SU-DHL-6 (cell line): ENCODE data around the gene CCDC88C.

Experiments used
- H2AFZ ChIP-seq: fragments of 200-600 bp; sonication (generic); 2 replicates; pipeline ENCODE4 v1.6.1; 2014; ENCODE audit warnings: low read depth, mild to moderate bottlenecking, moderate library complexity, mixed read lengths, antibody characterized with exemption, low read length; ENCODE audit not compliant: severe bottlenecking
- H3F3A ChIP-seq: fragments of 200-600 bp; shearing (Covaris generic); 2 replicates; pipeline ENCODE4 v1.6.0; 2016; ENCODE audit warnings: antibody characterized with exemption, mild to moderate bottlenecking; ENCODE audit not compliant: insufficient read depth
- H3K27ac ChIP-seq: fragments of 200-600 bp; sonication (generic); 2 replicates; pipeline ENCODE4 v1.5.1; 2016; ENCODE audit warnings: low read depth, mild to moderate bottlenecking, low read length, moderate library complexity, mixed read lengths
- H3K27me3 ChIP-seq: fragments of 200-600 bp; sonication (generic), shearing (Covaris generic); 2 replicates; pipeline ENCODE4 v1.6.0; 2014; ENCODE audit warnings: mild to moderate bottlenecking, low read length
- H3K36me3 ChIP-seq: fragments of 200-600 bp; sonication (generic); 2 replicates; pipeline ENCODE4 v1.6.1; 2014; ENCODE audit warnings: mild to moderate bottlenecking, low read length, mixed read lengths
- H3K4me2 ChIP-seq: fragments of 300-600, 200-600 bp; shearing (Covaris generic), sonication (generic); 2 replicates; pipeline ENCODE4 v1.6.0; 2014; ENCODE audit warnings: low read length, low read depth, mild to moderate bottlenecking; ENCODE audit not compliant: poor library complexity, severe bottlenecking
- H3K4me3 ChIP-seq: fragments of 200-600 bp; sonication (generic); 2 replicates; pipeline ENCODE4 v1.5.1; 2014; ENCODE audit warnings: antibody characterized with exemption, low read length, mild to moderate bottlenecking, mixed read lengths; ENCODE audit not compliant: insufficient read depth, poor library complexity, severe bottlenecking
- H3K79me2 ChIP-seq: fragments of 200-600 bp; sonication (generic); 2 replicates; pipeline ENCODE4 v1.6.1; 2014; ENCODE audit warnings: mild to moderate bottlenecking, low read length, moderate library complexity; ENCODE audit not compliant: insufficient read depth
- H3K9ac ChIP-seq: fragments of 200-600 bp; sonication (generic); 2 replicates; pipeline ENCODE4 v1.7.0; 2014; ENCODE audit warnings: mild to moderate bottlenecking, low read length
- H3K9me2 ChIP-seq: fragments of 200-600 bp; sonication (generic); replicated peaks from 2 replicates; pipeline ENCODE4 v1.6.1; 2014; ENCODE audit warnings: low read length; ENCODE audit not compliant: insufficient read depth
- H3K9me3 ChIP-seq: fragments of 200-600 bp; sonication (generic); 2 replicates; pipeline ENCODE4 v1.6.1; 2014; ENCODE audit warnings: low read length, mixed read lengths; ENCODE audit not compliant: insufficient read depth
- H4K20me1 ChIP-seq: fragments of 200-600 bp; sonication (generic); 2 replicates; pipeline ENCODE4 v1.6.1; 2014; ENCODE audit warnings: low read depth, mild to moderate bottlenecking, antibody characterized with exemption, low read length, moderate library complexity, mixed read lengths
- CTCF ChIP-seq: fragments of 200-600 bp; sonication (generic); IDR thresholded peaks from one replicate; pipeline ENCODE4 v1.5.1; 2017; ENCODE audit warnings: antibody characterized with exemption, mild to moderate bottlenecking, low read length, moderate library complexity; ENCODE audit not compliant: insufficient read depth, poor library complexity, severe bottlenecking
- EZH2phosphoT487 ChIP-seq: fragments of 200-600 bp; sonication (generic), shearing (Covaris generic); conservative IDR thresholded peaks from 2 replicates; pipeline ENCODE4 v1.6.1; 2018; ENCODE audit warnings: mild to moderate bottlenecking, antibody characterized with exemption, low read length, moderate library complexity, mixed read lengths

CCDC88C gene

DNA sequence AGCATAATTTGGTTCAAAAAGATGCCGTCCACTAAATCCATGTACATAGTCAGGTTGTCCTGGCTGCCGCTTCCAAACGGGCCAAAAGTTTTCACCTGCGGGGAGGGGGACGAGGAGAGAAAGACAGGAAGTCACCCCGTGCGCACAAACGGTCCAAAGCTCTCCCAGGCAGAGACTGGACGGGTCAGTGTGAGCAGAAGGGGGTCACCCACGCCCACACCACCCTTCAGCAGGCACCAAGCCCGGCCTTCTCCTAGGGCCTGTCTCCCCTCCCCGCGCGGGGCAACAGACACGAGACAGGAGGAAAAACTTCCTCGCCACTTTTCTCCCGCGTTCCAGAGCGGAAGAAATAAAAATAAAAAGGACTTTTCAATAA is 888 bp downstream of the CCDC88C start:
- Histone ChIP-seq H3K9ac (peak overlapping the region; percentile 98), H4K20me1 (no peaks in the 10 kb centered on the region; the same call in 1 of the 2 replicates), H3K4me2 (peak overlapping the region; percentile 98), H3K4me3 (peak overlapping the region; percentile 71), H3K79me2 (peaks cover 55% of the 10 kb centered on the region), H3K9me2 (no peaks in the 10 kb centered on the region), H3K36me3 (peaks cover 13% of the 10 kb centered on the region; the same call in 1 of the 2 replicates), H3F3A (peaks cover 54% of the 10 kb centered on the region), H3K27me3 (no peaks in the 10 kb centered on the region), H3K27ac (peak overlapping the region; percentile 97), H2AFZ (no peak overlapping the region), H3K9me3 (no peaks in the 10 kb centered on the region)
- TF ChIP-seq CTCF (no peak), EZH2phosphoT487 (no peak)

DNA sequence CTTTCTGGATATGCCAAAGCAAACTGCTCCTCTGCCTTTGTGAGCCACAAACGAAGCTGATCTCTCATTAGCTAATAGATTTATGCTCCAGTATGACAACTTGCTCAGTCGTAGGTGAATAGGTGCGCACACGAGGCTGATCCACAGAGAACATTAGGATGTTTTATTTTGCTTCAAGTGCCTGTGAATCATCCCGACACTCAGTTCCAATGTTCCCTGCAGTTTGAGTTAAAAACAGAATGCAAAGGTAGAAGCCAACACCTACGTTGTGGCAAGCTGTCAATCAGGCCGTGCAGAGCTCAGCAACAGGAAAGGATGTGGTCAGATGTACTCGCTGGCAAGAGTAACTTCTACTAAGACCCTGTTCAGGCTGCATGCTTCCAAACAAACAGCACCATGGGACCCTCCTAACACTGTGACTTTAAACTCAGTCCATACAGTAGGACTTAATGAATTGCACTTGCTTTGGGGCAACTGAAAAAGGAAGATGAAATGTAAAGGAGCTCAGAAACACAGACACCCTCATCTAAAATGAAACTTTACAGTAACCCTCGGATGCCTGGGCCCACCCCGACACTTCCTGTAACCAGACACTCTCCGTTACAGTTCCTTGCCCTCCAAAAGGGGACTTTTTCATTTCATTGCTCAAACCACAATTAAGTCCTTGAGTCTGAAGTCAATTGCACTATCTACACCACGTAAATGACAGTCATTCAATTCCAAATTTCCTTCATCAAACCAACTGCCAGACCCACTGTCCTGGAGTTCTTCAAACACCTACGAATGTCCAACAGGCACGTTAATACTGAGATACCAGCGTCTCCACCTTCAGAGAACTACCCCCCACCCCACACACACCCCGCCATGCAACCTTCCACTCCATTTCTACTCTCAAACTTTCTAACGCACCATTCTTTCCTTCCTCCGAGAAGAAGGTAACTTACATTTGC is 1.6 kb downstream of the CCDC88C start:
- H2AFZ ChIP-seq, result no peak overlapping the region
- H3K9me3 ChIP-seq, result no peaks in the 10 kb centered on the region
- peaks cover under 1% of the 10 kb centered on the region; the same call in 1 of the 2 replicates for H4K20me1 ChIP-seq
- H3K4me2 ChIP-seq, result peak overlapping the region; percentile 98
- peaks cover 13% of the 10 kb centered on the region; the same call in 1 of the 2 replicates for H3K36me3 ChIP-seq
- no peaks in the 10 kb centered on the region for H3K9me2 ChIP-seq
- peaks cover 54% of the 10 kb centered on the region for H3F3A ChIP-seq
- TF ChIP-seq EZH2phosphoT487 (no peak), CTCF (no peak)
- no peaks in the 10 kb centered on the region for H3K27me3 ChIP-seq
- peak overlapping the region; percentile 71 for H3K4me3 ChIP-seq
- H3K9ac ChIP-seq, result peak overlapping the region; percentile 98
- peaks cover 61% of the 10 kb centered on the region for H3K79me2 ChIP-seq
- H3K27ac ChIP-seq, result peak overlapping the region; percentile 97

DNA sequence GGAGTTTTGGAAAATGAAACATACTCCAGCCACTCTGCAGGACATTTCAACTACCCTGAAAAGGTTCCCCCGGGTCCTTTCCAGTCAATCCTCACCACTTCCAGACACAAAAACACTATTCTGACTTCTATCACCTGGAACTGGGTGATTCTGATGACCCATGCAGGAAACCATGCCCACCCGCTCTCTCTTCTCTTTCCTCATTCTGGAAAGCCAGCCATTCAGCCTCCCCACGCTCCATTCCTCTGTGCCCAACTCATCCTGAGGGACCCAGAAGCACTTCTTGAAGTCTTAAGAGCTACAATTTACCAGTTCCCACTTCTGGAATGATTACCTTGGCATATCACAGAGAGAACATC is 3.2 kb downstream of the CCDC88C start:
- Histone ChIP-seq H3K9me2 (no peaks in the 10 kb centered on the region), H3K27ac (peak overlapping the region; percentile 97), H3K4me3 (peak overlapping the region; percentile 71), H3K36me3 (peaks cover 22% of the 10 kb centered on the region), H3K79me2 (peaks cover 78% of the 10 kb centered on the region), H3K4me2 (peak overlapping the region; percentile 98), H4K20me1 (peaks cover 15% of the 10 kb centered on the region; the same call in 1 of the 2 replicates), H3K9me3 (no peaks in the 10 kb centered on the region), H2AFZ (no peak overlapping the region), H3F3A (peaks cover 53% of the 10 kb centered on the region), H3K9ac (peak overlapping the region; percentile 98), H3K27me3 (no peaks in the 10 kb centered on the region)
- no peak for TF ChIP-seq CTCF
- no peak for TF ChIP-seq EZH2phosphoT487
